ENCODE results near the gene IFNAR1. TPM values are rescaled to one million over a fixed set of nuclear protein-coding genes. Genes with fewer than 3 reads are reported as not detected.

The IFNAR1 gene
- total and polyA plus RNA-seq, 2 donors (not counting 3 experiments of a cell fraction or from before 2014, with no cell fraction given): 16.2 to 47.8 TPM

DNA sequence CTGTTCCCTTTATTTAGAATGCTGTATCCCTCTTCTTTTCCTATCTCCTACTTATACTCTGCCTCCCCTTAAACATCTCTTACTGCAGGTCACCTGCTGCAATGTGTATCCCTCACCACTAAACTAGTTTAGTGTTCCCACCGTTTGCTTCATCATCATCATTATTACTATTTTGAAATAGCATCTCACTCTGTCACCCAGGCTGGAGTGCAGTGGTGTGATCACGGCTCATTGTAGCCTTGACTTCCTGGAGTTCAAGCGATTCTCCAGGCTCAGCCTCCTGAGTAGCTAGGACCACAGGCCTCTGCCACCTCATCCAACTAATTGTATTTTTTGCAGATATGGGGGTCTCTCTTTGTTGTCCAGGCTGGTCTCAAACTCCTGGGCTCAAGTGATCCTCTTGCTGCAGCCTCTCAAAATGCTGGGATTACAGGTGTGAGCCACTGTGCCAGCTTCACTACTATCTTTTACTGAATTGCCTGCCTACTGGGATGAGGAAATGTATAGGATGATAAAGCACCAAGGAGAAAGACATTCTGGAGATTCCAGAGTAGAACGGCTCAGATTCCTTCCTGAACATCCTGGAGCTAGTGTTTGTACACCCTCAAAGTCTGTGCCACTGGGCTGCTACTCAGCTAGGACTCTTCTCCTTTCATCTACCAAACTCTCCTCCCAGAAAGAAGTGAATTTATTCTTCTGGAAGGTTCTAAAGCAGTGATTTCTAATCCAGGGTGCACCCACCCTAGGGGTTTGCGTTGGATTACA, 8.6 kb upstream of the IFNAR1 start:
- CTCF ChIA-PET: interaction anchor here (1.2 to 1.7 kb wide), 2 partner anchors 20 to 32 kb away, joined by 4 read pairs; no protein-coding TSS in a partner anchor
- H3K79me2 ChIP-seq (ENCODE audit: control insufficient read depth, insufficient read depth, low read length): no peaks in the 10 kb centered on the region
- H3K27ac ChIP-seq (ENCODE audit: insufficient read depth, low read depth, low read length): no peak overlapping the region
- peaks cover 30 to 32% of the 10 kb centered on the region in 2 experiments for H3K27me3 ChIP-seq (ENCODE audit: control insufficient read depth in 2 of 2, insufficient read depth in 2 of 2, low read length in 2 of 2)
- H3K4me1 ChIP-seq (ENCODE audit: control insufficient read depth, extremely low read depth, insufficient read depth, low read length): no peaks in the 10 kb centered on the region
- DNase-seq (ENCODE audit: low read depth, low spot score): no peak
- intact Hi-C loops (cut with micrococcal nuclease) (no loop called here), dilution Hi-C loops (cut with MboI; ENCODE audit: extremely low pct_ligation_motif_present, low sequenced_read_pairs) (no loop called here)
- H3K9me3 ChIP-seq (replicated peaks; ENCODE audit: control insufficient read depth, insufficient read depth, low read length): no peaks in the 10 kb centered on the region
- TF ChIP-seq JUN (IDR thresholded peaks at IDR 0.05; ENCODE audit: borderline replicate concordance, insufficient read depth, insufficient read length, low read depth) (no peak), MYC (IDR thresholded peaks at IDR 0.05; ENCODE audit: low read depth, low read length) (no peak), GATA2 (IDR thresholded peaks at IDR 0.05; ENCODE audit: insufficient read depth, insufficient read length, low read depth, low read length) (no peak), POLR2A (IDR thresholded peaks at IDR 0.05; ENCODE audit: low read depth, low read length) (no peak), FOS (IDR thresholded peaks at IDR 0.05; ENCODE audit: borderline replicate concordance, insufficient read depth, low read length) (no peak), POLR2AphosphoS5 (IDR thresholded peaks at IDR 0.05; ENCODE audit: insufficient read depth, low read depth, low read length) (no peak), EZH2 (IDR thresholded peaks at IDR 0.05; ENCODE audit: borderline replicate concordance, low read depth, low read length, severe bottlenecking) (no peak)
- TF ChIP-seq, protein P1, sequence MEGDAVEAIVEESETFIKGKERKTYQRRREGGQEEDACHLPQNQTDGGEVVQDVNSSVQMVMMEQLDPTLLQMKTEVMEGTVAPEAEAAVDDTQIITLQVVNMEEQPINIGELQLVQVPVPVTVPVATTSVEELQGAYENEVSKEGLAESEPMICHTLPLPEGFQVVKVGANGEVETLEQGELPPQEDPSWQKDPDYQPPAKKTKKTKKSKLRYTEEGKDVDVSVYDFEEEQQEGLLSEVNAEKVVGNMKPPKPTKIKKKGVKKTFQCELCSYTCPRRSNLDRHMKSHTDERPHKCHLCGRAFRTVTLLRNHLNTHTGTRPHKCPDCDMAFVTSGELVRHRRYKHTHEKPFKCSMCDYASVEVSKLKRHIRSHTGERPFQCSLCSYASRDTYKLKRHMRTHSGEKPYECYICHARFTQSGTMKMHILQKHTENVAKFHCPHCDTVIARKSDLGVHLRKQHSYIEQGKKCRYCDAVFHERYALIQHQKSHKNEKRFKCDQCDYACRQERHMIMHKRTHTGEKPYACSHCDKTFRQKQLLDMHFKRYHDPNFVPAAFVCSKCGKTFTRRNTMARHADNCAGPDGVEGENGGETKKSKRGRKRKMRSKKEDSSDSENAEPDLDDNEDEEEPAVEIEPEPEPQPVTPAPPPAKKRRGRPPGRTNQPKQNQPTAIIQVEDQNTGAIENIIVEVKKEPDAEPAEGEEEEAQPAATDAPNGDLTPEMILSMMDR (IDR thresholded peaks at IDR 0.05; ENCODE audit: extremely low read depth in 1 of 2, insufficient read depth in 1 of 2, low read depth in 1 of 2, low read length in 2 of 2): no peak
- TF ChIP-seq, protein P2, sequence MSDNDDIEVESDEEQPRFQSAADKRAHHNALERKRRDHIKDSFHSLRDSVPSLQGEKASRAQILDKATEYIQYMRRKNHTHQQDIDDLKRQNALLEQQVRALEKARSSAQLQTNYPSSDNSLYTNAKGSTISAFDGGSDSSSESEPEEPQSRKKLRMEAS (IDR thresholded peaks at IDR 0.05; ENCODE audit: insufficient read depth, insufficient read length): no peak
- H3K9ac ChIP-seq (replicated peaks; ENCODE audit: extremely low read depth, insufficient read depth, low read length): no peak overlapping the region
- POLR2A ChIA-PET: no interaction called here
- no peaks in the 10 kb centered on the region for H3K9me1 ChIP-seq (replicated peaks; ENCODE audit: control insufficient read depth, extremely low read depth, insufficient read depth, low read length)
- H4K20me1 ChIP-seq (replicated peaks; ENCODE audit: control insufficient read depth, extremely low read depth, insufficient read depth, low read length): no peaks in the 10 kb centered on the region
- no peak for FAIRE-seq
- H3K4me3 ChIP-seq (replicated peaks in 1 of 3; ENCODE audit: insufficient read depth in 1 of 3, low read depth in 1 of 3, low read length in 3 of 3): no peak overlapping the region
- no TSS peak for BruUV-seq (replicated peaks)
- no peak overlapping the region for H3K4me2 ChIP-seq (ENCODE audit: insufficient read depth, low read length)
- no peaks in the 10 kb centered on the region for H3K36me3 ChIP-seq (ENCODE audit: control insufficient read depth in 2 of 2, extremely low read depth in 1 of 2, insufficient read depth in 2 of 2, low read length in 2 of 2)
- H2AFZ ChIP-seq (ENCODE audit: low read depth, low read length): no peak overlapping the region
